GM12878 (cell line): ENCODE results near the gene LXN. TPM values are rescaled to one million over a fixed set of nuclear protein-coding genes. Genes with fewer than 3 reads are reported as not detected.

ENCODE experiments used
- ATF7 ChIP-seq: fragments of 450-650 bp; IDR thresholded peaks from 2 replicates; pipeline ENCODE4 v1.6.1; 2016; ENCODE audit warnings: low read depth, mild to moderate bottlenecking
- BACH1 ChIP-seq: fragments of 450-650 bp; IDR thresholded peaks from 2 replicates; pipeline ENCODE4 v1.6.1; 2017; ENCODE audit warnings: mild to moderate bottlenecking, borderline replicate concordance
- CBX3 ChIP-seq: fragments of 200-600 bp; sonication (generic); IDR thresholded peaks from 2 replicates; pipeline ENCODE4 v1.6.1; 2016; ENCODE audit warnings: low read depth, borderline replicate concordance
- EED ChIP-seq: sonication (generic); IDR thresholded peaks from 2 replicates; pipeline ENCODE4 v1.6.1; 2016; ENCODE audit warnings: antibody characterized with exemption, low read depth
- HDAC6 ChIP-seq: fragments of 200-600 bp; sonication (generic); IDR thresholded peaks from one replicate; pipeline ENCODE4 v1.8.0; 2017; ENCODE audit warnings: antibody characterized with exemption; ENCODE audit not compliant: unreplicated experiment
- KDM1A ChIP-seq: fragments of 200-600 bp; sonication (generic); IDR thresholded peaks from 2 replicates; pipeline ENCODE4 v1.6.1; 2016; ENCODE audit warnings: borderline replicate concordance
- KLF5 ChIP-seq: fragments of 450-650 bp; IDR thresholded peaks from 2 replicates; pipeline ENCODE4 v1.6.1; 2014; ENCODE audit warnings: mild to moderate bottlenecking; ENCODE audit not compliant: partially characterized antibody
- MTA2 ChIP-seq: fragments of 450-650 bp; IDR thresholded peaks from 2 replicates; pipeline ENCODE4 v1.6.1; 2016; ENCODE audit warnings: low read depth, mild to moderate bottlenecking, moderate library complexity
- NR2F1 ChIP-seq: fragments of 450-650 bp; conservative IDR thresholded peaks from 2 replicates; pipeline ENCODE4 v1.6.1; 2017; ENCODE audit warnings: mild to moderate bottlenecking
- RUNX3 ChIP-seq: IDR thresholded peaks from 2 replicates; pipeline ENCODE4 v1.6.1; 2012; ENCODE audit warnings: low read length, inconsistent platforms
- SP1 ChIP-seq: IDR thresholded peaks from one replicate; pipeline ENCODE4 v1.6.1; 2011; ENCODE audit warnings: low read depth, low read length
- SPI1 ChIP-seq: IDR thresholded peaks from 2 replicates; pipeline ENCODE4 v1.6.1; 2011; ENCODE audit warnings: low read depth, mild to moderate bottlenecking, low read length, moderate library complexity, borderline replicate concordance; ENCODE audit not compliant: insufficient read depth
- TCF12 ChIP-seq: IDR thresholded peaks from 2 replicates; pipeline ENCODE4 v1.6.1; 2011; ENCODE audit warnings: low read depth, mild to moderate bottlenecking, low read length
- ZNF274 ChIP-seq: IDR thresholded peaks from one replicate; pipeline ENCODE4 v1.8.0; 2011; ENCODE audit not compliant: insufficient read length, insufficient read depth
- polyA plus RNA-seq, 11 experiments: library from polyadenylated mRNA; depleted of rRNA in 4 of 11; unstranded in 6 of 11; stranded (reverse) in 5 of 11; fragments of >200 nt; fragmentation: Nextera tagmentation in 4 of 11; fragmentation: Illumina TruSeq in 1 of 11; extraction: Ambion mirVana in 4 of 11; extraction: Trizol in 1 of 11; gene quantifications; 1 replicate in 1 of 11; 2 replicates in 10 of 11; pipeline versions ENCODE4 v1.2.1 to v1.2.3, GENCODE V29; 2011 to 2016; ENCODE audit warnings: inconsistent platforms in 2 of 11, missing spikeins in 2 of 11, low read depth in 1 of 11
- total RNA-seq, 4 experiments: library from RNA; depleted of rRNA in 3 of 4; stranded (reverse); fragments of >200 nt in 3 of 4; fragmentation: Illumina TruSeq in 1 of 4; extraction: Trizol in 1 of 4; gene quantifications; 2 replicates each; pipeline versions ENCODE4 v1.2.1 to v1.2.3, GENCODE V29; 2013 to 2021
- TF ChIP-seq, protein P1 (sequence below): fragments of 450-650 bp; IDR thresholded peaks from 2 replicates; pipeline ENCODE4 v1.6.1; 2017; ENCODE audit warnings: low read depth, mild to moderate bottlenecking, moderate library complexity
- TF ChIP-seq, protein P2 (sequence below): fragments of 450-650 bp; IDR thresholded peaks from 2 replicates; pipeline ENCODE4 v1.6.1; 2017; ENCODE audit warnings: mild to moderate bottlenecking, moderate library complexity
- TF ChIP-seq, protein P3 (sequence below): IDR thresholded peaks from 2 replicates; pipeline ENCODE4 v1.6.1; 2011; ENCODE audit warnings: borderline replicate concordance, low read depth, mild to moderate bottlenecking, moderate library complexity, mixed read lengths, low read length; ENCODE audit not compliant: insufficient read depth; ENCODE audit errors: extremely low read length
- TF ChIP-seq, protein P4 (sequence below): fragments of 150-350 bp; IDR thresholded peaks from 2 replicates; pipeline ENCODE4 v1.6.1; 2014; ENCODE audit warnings: mild to moderate bottlenecking, low read depth, low read length

The LXN gene
- total and polyA plus RNA-seq, 10 of the 15 experiments (the other 5 are each of a cell fraction or from before 2014, with no cell fraction given): 10.7 to 45.0 (median 20.4) TPM

DNA sequence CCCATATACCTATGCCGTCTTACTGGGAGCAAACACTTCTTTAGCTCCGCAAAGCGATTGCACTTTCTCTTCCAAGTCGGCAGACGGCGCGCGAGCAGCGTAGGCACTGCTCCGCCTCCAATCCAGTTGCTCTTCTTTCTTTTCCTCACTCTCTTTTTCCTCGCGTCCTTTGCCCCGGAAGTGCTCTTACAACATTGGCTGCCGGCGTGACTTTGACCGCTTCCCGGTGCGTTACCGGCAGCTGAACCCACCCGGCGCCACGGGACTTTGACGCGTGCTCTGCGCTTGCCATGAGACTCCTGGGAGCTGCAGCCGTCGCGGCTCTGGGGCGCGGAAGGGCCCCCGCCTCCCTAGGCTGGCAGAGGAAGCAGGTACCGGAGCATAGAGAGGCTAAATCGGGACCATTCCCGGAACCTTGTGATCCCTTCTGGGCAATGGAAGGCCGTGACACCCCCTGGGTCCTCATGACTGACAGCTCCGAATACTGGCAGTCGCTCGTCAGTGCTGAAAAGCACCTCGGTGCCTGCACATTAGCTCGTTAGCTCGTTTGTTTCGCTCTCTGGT is 28.0 kb downstream of the LXN start, which contains the start of gene GFM1 (continued):
- TF ChIP-seq CBX3 (no peak), KDM1A (no peak), ATF7 (peak; percentile 51), MTA2 (peak; percentile 94), SPI1 (no peak), HDAC6 (no peak), BACH1 (peak; percentile 61; the same call in 1 of the 2 replicates), TCF12 (0 out of 2 replicates have a peak, but pooled peaks have one; percentile 11), RUNX3 (peak; percentile 76), EED (0 out of 2 replicates have a peak, but pooled peaks have one; percentile 22), ZNF274 (no peak), SP1 (peak; percentile 54), KLF5 (peak; percentile 68), NR2F1 (peak; percentile 47)
- TF ChIP-seq, protein P1, sequence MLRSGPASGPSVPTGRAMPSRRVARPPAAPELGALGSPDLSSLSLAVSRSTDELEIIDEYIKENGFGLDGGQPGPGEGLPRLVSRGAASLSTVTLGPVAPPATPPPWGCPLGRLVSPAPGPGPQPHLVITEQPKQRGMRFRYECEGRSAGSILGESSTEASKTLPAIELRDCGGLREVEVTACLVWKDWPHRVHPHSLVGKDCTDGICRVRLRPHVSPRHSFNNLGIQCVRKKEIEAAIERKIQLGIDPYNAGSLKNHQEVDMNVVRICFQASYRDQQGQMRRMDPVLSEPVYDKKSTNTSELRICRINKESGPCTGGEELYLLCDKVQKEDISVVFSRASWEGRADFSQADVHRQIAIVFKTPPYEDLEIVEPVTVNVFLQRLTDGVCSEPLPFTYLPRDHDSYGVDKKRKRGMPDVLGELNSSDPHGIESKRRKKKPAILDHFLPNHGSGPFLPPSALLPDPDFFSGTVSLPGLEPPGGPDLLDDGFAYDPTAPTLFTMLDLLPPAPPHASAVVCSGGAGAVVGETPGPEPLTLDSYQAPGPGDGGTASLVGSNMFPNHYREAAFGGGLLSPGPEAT: peak; percentile 94
- TF ChIP-seq, protein P2, sequence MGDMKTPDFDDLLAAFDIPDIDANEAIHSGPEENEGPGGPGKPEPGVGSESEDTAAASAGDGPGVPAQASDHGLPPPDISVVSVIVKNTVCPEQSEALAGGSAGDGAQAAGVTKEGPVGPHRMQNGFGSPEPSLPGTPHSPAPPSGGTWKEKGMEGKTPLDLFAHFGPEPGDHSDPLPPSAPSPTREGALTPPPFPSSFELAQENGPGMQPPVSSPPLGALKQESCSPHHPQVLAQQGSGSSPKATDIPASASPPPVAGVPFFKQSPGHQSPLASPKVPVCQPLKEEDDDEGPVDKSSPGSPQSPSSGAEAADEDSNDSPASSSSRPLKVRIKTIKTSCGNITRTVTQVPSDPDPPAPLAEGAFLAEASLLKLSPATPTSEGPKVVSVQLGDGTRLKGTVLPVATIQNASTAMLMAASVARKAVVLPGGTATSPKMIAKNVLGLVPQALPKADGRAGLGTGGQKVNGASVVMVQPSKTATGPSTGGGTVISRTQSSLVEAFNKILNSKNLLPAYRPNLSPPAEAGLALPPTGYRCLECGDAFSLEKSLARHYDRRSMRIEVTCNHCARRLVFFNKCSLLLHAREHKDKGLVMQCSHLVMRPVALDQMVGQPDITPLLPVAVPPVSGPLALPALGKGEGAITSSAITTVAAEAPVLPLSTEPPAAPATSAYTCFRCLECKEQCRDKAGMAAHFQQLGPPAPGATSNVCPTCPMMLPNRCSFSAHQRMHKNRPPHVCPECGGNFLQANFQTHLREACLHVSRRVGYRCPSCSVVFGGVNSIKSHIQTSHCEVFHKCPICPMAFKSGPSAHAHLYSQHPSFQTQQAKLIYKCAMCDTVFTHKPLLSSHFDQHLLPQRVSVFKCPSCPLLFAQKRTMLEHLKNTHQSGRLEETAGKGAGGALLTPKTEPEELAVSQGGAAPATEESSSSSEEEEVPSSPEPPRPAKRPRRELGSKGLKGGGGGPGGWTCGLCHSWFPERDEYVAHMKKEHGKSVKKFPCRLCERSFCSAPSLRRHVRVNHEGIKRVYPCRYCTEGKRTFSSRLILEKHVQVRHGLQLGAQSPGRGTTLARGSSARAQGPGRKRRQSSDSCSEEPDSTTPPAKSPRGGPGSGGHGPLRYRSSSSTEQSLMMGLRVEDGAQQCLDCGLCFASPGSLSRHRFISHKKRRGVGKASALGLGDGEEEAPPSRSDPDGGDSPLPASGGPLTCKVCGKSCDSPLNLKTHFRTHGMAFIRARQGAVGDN: 0 out of 2 replicates have a peak, but pooled peaks have one; percentile 39
- TF ChIP-seq, protein P3, sequence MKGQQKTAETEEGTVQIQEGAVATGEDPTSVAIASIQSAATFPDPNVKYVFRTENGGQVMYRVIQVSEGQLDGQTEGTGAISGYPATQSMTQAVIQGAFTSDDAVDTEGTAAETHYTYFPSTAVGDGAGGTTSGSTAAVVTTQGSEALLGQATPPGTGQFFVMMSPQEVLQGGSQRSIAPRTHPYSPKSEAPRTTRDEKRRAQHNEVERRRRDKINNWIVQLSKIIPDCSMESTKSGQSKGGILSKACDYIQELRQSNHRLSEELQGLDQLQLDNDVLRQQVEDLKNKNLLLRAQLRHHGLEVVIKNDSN: peak; percentile 8
- TF ChIP-seq, protein P4, sequence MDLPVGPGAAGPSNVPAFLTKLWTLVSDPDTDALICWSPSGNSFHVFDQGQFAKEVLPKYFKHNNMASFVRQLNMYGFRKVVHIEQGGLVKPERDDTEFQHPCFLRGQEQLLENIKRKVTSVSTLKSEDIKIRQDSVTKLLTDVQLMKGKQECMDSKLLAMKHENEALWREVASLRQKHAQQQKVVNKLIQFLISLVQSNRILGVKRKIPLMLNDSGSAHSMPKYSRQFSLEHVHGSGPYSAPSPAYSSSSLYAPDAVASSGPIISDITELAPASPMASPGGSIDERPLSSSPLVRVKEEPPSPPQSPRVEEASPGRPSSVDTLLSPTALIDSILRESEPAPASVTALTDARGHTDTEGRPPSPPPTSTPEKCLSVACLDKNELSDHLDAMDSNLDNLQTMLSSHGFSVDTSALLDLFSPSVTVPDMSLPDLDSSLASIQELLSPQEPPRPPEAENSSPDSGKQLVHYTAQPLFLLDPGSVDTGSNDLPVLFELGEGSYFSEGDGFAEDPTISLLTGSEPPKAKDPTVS: 0 out of 2 replicates have a peak, but pooled peaks have one; percentile 62
